ENCODE measurements around the gene ASPN.

DNA sequence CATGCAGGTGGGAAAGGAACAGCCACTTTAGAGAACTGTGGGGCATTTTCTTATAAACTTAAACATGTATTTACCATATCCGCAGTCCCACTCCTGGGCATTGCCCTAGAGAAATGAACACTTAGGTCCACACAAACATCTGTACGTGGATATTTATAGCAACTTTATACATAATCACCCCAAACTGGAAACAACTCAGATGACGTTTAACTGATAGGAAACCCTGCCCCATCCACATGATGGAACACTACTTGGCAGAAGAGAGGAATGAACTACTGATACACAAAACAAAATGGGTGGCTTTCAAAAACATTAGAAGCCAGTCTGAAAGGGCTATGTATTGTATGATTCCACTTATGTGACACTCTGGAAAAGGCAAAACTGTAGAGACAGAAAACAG is 31.0 kb upstream of the ASPN start:
- TF ChIP-seq, protein P1, sequence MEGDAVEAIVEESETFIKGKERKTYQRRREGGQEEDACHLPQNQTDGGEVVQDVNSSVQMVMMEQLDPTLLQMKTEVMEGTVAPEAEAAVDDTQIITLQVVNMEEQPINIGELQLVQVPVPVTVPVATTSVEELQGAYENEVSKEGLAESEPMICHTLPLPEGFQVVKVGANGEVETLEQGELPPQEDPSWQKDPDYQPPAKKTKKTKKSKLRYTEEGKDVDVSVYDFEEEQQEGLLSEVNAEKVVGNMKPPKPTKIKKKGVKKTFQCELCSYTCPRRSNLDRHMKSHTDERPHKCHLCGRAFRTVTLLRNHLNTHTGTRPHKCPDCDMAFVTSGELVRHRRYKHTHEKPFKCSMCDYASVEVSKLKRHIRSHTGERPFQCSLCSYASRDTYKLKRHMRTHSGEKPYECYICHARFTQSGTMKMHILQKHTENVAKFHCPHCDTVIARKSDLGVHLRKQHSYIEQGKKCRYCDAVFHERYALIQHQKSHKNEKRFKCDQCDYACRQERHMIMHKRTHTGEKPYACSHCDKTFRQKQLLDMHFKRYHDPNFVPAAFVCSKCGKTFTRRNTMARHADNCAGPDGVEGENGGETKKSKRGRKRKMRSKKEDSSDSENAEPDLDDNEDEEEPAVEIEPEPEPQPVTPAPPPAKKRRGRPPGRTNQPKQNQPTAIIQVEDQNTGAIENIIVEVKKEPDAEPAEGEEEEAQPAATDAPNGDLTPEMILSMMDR (tag by site-specific recombination; IDR thresholded peaks at IDR 0.05) = no peak
- TF ChIP-seq ZNF776 (tag by site-specific recombination; IDR thresholded peaks at IDR 0.05; ENCODE audit: borderline replicate concordance) (no peak), ZNF239 (tag by site-specific recombination; IDR thresholded peaks at IDR 0.05) (no peak), ZNF600 (tag by site-specific recombination; IDR thresholded peaks at IDR 0.05) (no peak), ZNF837 (tag by site-specific recombination; IDR thresholded peaks at IDR 0.05) (no peak), ZNF629 (tag by site-specific recombination; IDR thresholded peaks at IDR 0.05) (no peak), ZNF184 (tag by site-specific recombination; IDR thresholded peaks at IDR 0.05) (no peak), ZBTB17 (tag by site-specific recombination; IDR thresholded peaks at IDR 0.05) (no peak)
- TF ChIP-seq, protein P2, sequence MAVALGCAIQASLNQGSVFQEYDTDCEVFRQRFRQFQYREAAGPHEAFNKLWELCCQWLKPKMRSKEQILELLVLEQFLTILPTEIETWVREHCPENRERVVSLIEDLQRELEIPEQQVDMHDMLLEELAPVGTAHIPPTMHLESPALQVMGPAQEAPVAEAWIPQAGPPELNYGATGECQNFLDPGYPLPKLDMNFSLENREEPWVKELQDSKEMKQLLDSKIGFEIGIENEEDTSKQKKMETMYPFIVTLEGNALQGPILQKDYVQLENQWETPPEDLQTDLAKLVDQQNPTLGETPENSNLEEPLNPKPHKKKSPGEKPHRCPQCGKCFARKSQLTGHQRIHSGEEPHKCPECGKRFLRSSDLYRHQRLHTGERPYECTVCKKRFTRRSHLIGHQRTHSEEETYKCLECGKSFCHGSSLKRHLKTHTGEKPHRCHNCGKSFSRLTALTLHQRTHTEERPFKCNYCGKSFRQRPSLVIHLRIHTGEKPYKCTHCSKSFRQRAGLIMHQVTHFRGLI (tag by site-specific recombination; IDR thresholded peaks at IDR 0.05) = no peak
- TF ChIP-seq, protein P3, sequence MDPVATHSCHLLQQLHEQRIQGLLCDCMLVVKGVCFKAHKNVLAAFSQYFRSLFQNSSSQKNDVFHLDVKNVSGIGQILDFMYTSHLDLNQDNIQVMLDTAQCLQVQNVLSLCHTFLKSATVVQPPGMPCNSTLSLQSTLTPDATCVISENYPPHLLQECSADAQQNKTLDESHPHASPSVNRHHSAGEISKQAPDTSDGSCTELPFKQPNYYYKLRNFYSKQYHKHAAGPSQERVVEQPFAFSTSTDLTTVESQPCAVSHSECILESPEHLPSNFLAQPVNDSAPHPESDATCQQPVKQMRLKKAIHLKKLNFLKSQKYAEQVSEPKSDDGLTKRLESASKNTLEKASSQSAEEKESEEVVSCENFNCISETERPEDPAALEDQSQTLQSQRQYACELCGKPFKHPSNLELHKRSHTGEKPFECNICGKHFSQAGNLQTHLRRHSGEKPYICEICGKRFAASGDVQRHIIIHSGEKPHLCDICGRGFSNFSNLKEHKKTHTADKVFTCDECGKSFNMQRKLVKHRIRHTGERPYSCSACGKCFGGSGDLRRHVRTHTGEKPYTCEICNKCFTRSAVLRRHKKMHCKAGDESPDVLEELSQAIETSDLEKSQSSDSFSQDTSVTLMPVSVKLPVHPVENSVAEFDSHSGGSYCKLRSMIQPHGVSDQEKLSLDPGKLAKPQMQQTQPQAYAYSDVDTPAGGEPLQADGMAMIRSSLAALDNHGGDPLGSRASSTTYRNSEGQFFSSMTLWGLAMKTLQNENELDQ (tag by site-specific recombination; IDR thresholded peaks at IDR 0.05; ENCODE audit: low read depth) = no peak
- TF ChIP-seq, protein P4, sequence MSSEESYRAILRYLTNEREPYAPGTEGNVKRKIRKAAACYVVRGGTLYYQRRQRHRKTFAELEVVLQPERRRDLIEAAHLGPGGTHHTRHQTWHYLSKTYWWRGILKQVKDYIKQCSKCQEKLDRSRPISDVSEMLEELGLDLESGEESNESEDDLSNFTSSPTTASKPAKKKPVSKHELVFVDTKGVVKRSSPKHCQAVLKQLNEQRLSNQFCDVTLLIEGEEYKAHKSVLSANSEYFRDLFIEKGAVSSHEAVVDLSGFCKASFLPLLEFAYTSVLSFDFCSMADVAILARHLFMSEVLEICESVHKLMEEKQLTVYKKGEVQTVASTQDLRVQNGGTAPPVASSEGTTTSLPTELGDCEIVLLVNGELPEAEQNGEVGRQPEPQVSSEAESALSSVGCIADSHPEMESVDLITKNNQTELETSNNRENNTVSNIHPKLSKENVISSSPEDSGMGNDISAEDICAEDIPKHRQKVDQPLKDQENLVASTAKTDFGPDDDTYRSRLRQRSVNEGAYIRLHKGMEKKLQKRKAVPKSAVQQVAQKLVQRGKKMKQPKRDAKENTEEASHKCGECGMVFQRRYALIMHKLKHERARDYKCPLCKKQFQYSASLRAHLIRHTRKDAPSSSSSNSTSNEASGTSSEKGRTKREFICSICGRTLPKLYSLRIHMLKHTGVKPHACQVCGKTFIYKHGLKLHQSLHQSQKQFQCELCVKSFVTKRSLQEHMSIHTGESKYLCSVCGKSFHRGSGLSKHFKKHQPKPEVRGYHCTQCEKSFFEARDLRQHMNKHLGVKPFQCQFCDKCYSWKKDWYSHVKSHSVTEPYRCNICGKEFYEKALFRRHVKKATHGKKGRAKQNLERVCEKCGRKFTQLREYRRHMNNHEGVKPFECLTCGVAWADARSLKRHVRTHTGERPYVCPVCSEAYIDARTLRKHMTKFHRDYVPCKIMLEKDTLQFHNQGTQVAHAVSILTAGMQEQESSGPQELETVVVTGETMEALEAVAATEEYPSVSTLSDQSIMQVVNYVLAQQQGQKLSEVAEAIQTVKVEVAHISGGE (tag by site-specific recombination; conservative IDR thresholded peaks at IDR 0.05; ENCODE audit: low read depth) = no peak
- TF ChIP-seq, protein P5, sequence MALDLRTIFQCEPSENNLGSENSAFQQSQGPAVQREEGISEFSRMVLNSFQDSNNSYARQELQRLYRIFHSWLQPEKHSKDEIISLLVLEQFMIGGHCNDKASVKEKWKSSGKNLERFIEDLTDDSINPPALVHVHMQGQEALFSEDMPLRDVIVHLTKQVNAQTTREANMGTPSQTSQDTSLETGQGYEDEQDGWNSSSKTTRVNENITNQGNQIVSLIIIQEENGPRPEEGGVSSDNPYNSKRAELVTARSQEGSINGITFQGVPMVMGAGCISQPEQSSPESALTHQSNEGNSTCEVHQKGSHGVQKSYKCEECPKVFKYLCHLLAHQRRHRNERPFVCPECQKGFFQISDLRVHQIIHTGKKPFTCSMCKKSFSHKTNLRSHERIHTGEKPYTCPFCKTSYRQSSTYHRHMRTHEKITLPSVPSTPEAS (tag by site-specific recombination; IDR thresholded peaks at IDR 0.05) = no peak
- TF ChIP-seq, protein P6, sequence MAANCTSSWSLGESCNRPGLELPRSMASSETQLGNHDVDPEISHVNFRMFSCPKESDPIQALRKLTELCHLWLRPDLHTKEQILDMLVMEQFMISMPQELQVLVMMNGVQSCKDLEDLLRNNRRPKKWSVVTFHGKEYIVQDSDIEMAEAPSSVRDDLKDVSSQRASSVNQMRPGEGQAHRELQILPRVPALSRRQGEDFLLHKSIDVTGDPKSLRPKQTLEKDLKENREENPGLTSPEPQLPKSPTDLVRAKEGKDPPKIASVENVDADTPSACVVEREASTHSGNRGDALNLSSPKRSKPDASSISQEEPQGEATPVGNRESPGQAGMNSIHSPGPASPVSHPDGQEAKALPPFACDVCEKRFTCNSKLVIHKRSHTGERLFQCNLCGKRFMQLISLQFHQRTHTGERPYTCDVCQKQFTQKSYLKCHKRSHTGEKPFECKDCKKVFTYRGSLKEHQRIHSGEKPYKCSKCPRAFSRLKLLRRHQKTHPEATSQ (tag by site-specific recombination; IDR thresholded peaks at IDR 0.05) = no peak
